ENCODE data around the gene FSTL4.

The FSTL4 gene

GRCh38 chr5:133238426-133239205 lies 373.7 kb downstream of the FSTL4 start:
- H4K20me1 ChIP-seq (ENCODE audit: insufficient read depth, low read length), result no peaks in the 10 kb centered on the region
- H3K4me2 ChIP-seq (ENCODE audit: insufficient read depth, low read length), result no peak overlapping the region
- ATAC-seq (ENCODE audit: insufficient read depth, low read depth), result no peak

GRCh38 chr5:133236976-133237375 lies 375.4 kb downstream of the FSTL4 start:
- H4K20me1 ChIP-seq (ENCODE audit: insufficient read depth, low read length), result no peaks in the 10 kb centered on the region
- no peak overlapping the region for H3K27ac ChIP-seq (ENCODE audit: low read length)
- no peaks in the 10 kb centered on the region for H3K36me3 ChIP-seq (ENCODE audit: insufficient read depth, low read length)
- no peaks in the 10 kb centered on the region for H3K79me2 ChIP-seq (ENCODE audit: insufficient read depth, low read length)
- no peak for DNase-seq
- no peak overlapping the region for H3K9ac ChIP-seq (ENCODE audit: low read depth, low read length)
- H3K4me1 ChIP-seq (ENCODE audit: insufficient read depth, low read length), result no peaks in the 10 kb centered on the region
- no peaks in the 10 kb centered on the region for H3K27me3 ChIP-seq (ENCODE audit: insufficient read depth, low read length, poor library complexity)
- TF ChIP-seq EZH2 (IDR thresholded peaks at IDR 0.05; ENCODE audit: borderline replicate concordance, low read depth, low read length, severe bottlenecking) (no peak), CTCF (IDR thresholded peaks at IDR 0.05; ENCODE audit: borderline replicate concordance, extremely low read depth, low read length, poor library complexity, severe bottlenecking) (no peak)
- no peak overlapping the region for H2AFZ ChIP-seq (ENCODE audit: low read depth, low read length)
- no peak overlapping the region for H3K4me3 ChIP-seq (ENCODE audit: low read depth in 1 of 2, low read length in 2 of 2)
- no peak for ATAC-seq (ENCODE audit: insufficient read depth, low read depth)
- H3K9me3 ChIP-seq (ENCODE audit: insufficient read depth, low read length, severe bottlenecking), result no peaks in the 10 kb centered on the region
- no peak overlapping the region for H3K4me2 ChIP-seq (ENCODE audit: insufficient read depth, low read length)

More at GRCh38 chr5:133238426-133239205, 373.7 kb downstream of the FSTL4 start:
- TF ChIP-seq EZH2 (IDR thresholded peaks at IDR 0.05; ENCODE audit: borderline replicate concordance, low read depth, low read length, severe bottlenecking) (no peak), CTCF (IDR thresholded peaks at IDR 0.05; ENCODE audit: borderline replicate concordance, extremely low read depth, low read length, poor library complexity, severe bottlenecking) (no peak)
- Histone ChIP-seq H3K9ac (ENCODE audit: low read depth, low read length) (no peak overlapping the region), H3K27ac (ENCODE audit: low read length) (no peak overlapping the region), H3K9me3 (ENCODE audit: insufficient read depth, low read length, severe bottlenecking) (no peaks in the 10 kb centered on the region), H3K4me1 (ENCODE audit: insufficient read depth, low read length) (peaks cover 4% of the 10 kb centered on the region), H3K36me3 (ENCODE audit: insufficient read depth, low read length) (no peaks in the 10 kb centered on the region), H3K4me3 (ENCODE audit: low read depth in 1 of 2, low read length in 2 of 2) (no peak overlapping the region), H2AFZ (ENCODE audit: low read depth, low read length) (no peak overlapping the region), H3K27me3 (ENCODE audit: insufficient read depth, low read length, poor library complexity) (no peaks in the 10 kb centered on the region), H3K79me2 (ENCODE audit: insufficient read depth, low read length) (no peaks in the 10 kb centered on the region)
- DNase-seq, result no peak

- Histone ChIP-seq H3K9ac (ENCODE audit: low read depth, low read length) (no peak overlapping the region), H4K20me1 (ENCODE audit: insufficient read depth, low read length) (no peaks in the 10 kb centered on the region), H3K4me2 (ENCODE audit: insufficient read depth, low read length) (no peak overlapping the region), H3K4me3 (ENCODE audit: low read depth in 1 of 2, low read length in 2 of 2) (no peak overlapping the region), H3K79me2 (ENCODE audit: insufficient read depth, low read length) (no peaks in the 10 kb centered on the region), H3K4me1 (ENCODE audit: insufficient read depth, low read length) (no peaks in the 10 kb centered on the region), H3K27ac (ENCODE audit: low read length) (no peak overlapping the region), H3K27me3 (ENCODE audit: insufficient read depth, low read length, poor library complexity) (no peaks in the 10 kb centered on the region), H3K9me3 (ENCODE audit: insufficient read depth, low read length, severe bottlenecking) (no peaks in the 10 kb centered on the region), H2AFZ (ENCODE audit: low read depth, low read length) (no peak overlapping the region), H3K36me3 (ENCODE audit: insufficient read depth, low read length) (no peaks in the 10 kb centered on the region)
- ATAC-seq (ENCODE audit: insufficient read depth, low read depth) (no peak), DNase-seq (no peak)
- TF ChIP-seq CTCF (IDR thresholded peaks at IDR 0.05; ENCODE audit: borderline replicate concordance, extremely low read depth, low read length, poor library complexity, severe bottlenecking) (no peak), EZH2 (IDR thresholded peaks at IDR 0.05; ENCODE audit: borderline replicate concordance, low read depth, low read length, severe bottlenecking) (no peak)
These were observed 375.8 kb downstream of the FSTL4 start for GRCh38 chr5:133236541-133236951.
